C1 segment of cervical spinal cord (tissue), 14 donors: Measurements from ENCODE around the gene KIAA0753.
A peak's percentile ranks its signal among the peaks of the same experiment; 100 is the strongest.

Experiments
- DNase-seq, 14 donors: peaks; one replicate each; lab custom pipeline; 2025; lab: John Stamatoyannopoulos, UW

The KIAA0753 gene

DNA sequence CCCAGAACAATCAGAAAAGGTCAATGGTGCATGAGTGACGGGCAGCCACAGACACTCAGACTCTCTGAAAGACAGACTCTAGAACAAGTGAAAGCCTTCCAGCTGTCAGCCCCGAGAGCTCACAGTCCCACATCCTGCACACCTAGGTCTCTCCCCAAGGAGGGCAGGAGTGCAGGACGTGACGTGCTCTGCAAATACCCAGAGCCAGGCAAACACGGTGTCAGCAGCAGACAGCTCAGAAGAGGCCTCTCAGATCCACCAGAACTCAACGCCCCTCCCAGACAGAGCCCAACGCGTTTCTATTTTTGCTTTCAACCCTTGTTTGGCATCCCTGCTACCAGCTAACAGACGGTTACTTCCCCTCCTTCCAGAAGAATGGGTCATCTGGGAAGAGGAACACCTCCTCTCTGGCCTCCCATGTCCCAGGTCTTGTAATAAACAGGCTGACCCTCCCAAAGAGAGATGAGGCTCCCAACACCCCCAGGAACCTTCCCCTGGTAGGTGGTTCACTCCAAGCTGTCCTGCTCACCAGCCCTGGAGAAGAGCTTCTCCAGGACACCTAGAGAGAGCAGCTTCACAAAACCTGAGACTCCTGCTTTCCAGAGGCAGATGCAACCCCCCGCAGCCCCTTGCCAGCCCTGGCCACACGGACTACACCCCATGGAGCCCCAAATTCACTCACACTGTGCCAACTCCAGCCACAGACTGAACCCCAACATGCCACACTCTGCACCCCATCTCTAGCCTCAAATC is 91.8 kb downstream of the KIAA0753 start:
- DNase-seq, result peak in 1 of 14 donors; percentile 90

GRCh38 chr17:6548034-6548433 is 92.5 kb downstream of the KIAA0753 start:
- DNase-seq, result peak in 1 of 14 donors; percentile 57

GRCh38 chr17:6547336-6547735 is 93.2 kb downstream of the KIAA0753 start:
- DNase-seq, result peak in 1 of 14 donors; percentile 87

- DNase-seq, result peak in 1 of 14 donors; percentile 68
Measured at GRCh38 chr17:6546069-6546718, 94.3 kb downstream of the KIAA0753 start.

DNA sequence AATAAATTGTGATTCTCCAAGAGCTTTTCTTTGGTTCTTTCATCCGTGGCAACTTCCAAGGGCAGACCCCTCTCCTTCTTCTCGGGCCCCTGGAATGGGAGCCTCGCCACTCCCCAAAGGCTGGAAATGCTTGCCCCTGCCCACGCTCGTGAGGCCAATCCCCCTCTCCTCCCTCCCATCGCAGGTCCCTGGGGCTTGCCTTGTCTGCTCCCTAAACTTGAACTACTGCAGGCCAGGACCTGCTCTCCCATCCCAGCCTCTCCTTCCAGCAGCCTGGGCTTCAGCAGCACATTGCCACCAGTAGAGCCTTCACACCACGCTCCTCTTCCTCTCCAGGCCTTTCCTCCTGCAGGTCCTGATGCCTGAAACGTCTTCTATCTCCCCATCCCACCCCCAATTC is 95.2 kb downstream of the KIAA0753 start:
- DNase-seq, result no peak

DNA sequence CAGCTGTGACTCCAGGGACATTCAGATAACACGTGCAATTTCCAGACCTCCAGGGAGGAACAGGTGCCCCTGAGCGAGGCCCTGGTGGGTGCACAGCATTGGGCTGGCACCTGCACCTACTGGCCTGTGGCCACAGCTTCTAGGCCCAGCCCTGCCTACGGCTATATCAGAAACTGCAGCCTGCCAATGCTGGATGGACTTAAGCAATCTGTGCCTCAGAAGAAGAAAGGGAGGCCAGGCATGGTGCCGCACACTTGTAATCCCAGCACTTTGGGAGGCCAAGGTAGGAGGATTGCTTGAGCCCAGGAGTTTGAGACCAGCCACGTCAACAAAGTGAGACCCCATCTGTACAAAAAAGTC is 96.5 kb downstream of the KIAA0753 start:
- peak in 1 of 14 donors; percentile 68 for DNase-seq

DNA sequence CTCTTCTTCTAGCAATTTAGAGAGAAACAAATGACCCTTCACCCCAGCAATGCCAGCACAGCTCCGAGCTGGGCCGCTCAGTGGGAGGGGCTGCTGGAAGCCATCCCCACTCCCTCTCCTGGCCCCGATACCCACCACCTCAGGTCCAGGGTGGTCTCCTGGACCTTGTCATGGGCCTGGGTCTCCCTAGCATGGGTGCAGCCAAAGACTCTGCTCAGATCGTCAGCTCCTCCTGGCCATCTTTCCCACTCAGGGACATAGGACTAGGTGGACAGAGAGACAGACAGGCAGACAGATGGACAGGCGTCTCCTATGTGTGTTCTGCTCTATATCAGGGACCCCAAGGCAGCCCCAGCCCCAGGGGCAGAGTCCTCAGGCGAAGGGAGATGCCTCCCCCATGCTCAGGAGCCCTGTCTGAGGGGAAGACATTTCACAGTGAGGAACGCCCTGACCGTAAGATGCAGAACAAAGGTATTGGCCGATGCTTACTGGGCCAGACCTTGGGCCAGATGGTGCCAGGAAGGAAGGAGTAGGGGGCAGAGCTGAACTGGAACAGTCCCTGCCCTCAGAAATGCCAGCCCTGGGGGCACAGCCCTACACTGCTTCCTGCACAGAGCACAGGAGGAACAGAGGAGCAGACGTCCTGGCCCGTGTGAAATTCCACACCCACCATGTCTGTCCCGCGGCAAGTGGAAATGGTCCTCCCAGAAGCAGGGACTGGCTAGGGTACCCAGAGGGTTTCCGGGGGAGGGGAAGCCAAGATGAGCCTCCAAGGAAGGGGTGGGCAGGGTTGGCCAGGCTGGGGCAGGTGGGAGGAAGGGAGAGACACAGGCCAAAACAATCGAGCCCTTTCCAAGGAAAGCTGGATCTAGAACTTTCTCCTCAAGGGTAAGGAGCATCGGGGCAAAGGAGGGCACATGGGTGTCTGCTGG is 97.2 kb downstream of the KIAA0753 start:
- DNase-seq, result peak in 1 of 14 donors; percentile 89

- DNase-seq, result no peak
Measured at GRCh38 chr17:6542577-6542976, 97.9 kb downstream of the KIAA0753 start.

- DNase-seq, result no peak
Measured at GRCh38 chr17:6541886-6542285, 98.6 kb downstream of the KIAA0753 start.

GRCh38 chr17:6539871-6540270 is 100.6 kb downstream of the KIAA0753 start:
- DNase-seq, result no peak

GRCh38 chr17:6536566-6537065 is 103.9 kb downstream of the KIAA0753 start:
- no peak for DNase-seq

DNA sequence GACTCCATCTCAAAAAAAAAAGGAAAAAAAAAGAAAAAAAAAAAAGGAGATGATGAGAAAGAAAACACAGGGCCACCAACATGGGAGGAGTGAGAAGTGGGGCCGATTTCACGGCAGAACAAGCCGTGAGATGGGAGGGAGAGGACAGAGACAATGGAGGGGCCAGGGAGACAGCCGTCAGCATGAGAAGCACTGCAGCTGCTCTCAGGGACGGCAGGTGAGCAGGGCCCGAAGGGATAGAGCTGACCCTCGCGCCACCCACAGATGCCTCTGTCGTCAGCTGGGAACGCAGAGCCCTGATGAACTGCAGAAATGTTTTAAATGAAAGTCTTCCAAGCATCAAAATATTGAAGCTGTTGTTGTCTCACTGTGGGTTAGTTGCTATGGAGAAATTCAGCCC is 104.5 kb downstream of the KIAA0753 start:
- DNase-seq, result no peak

GRCh38 chr17:6534846-6535514 is 105.5 kb downstream of the KIAA0753 start:
- peak in 1 of 14 donors; percentile 15 for DNase-seq

GRCh38 chr17:6532441-6532885 is 108.0 kb downstream of the KIAA0753 start:
- DNase-seq, result peak in 1 of 14 donors; percentile 80

GRCh38 chr17:6531575-6531974 is 108.9 kb downstream of the KIAA0753 start:
- no peak for DNase-seq

- DNase-seq, result no peak
Measured at GRCh38 chr17:6530324-6530920, 110.1 kb downstream of the KIAA0753 start.

DNA sequence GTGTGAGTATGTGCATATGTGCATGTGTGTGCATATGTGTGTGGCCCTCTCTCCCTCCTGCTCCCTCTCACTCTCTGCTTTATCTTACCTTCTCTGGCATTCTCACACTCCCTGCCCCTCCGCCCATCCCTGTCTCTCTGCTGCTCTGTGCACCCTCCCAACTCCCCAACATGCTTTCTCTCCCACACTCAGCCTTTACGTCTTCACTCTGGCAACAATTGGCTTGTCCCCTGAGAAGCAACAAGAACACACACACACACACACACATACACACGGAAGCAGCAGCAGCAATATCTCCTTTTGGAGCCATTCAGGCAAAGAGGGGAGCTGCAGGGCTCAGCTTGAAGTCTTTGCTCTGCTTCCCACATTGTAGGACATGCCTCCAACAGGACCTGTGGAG is 112.0 kb downstream of the KIAA0753 start:
- DNase-seq, result no peak
